ENCODE results near the gene MRPL10.

The MRPL10 gene

GRCh38 chr17:47813512-47814031 is 17.8 kb downstream of the MRPL10 start:
- Mint-ChIP-seq H3K27me3 (no peaks in the 10 kb centered on the region), H3K4me3 (no peak overlapping the region), H3K9me3 (no peaks in the 10 kb centered on the region), H3K27ac (no peak overlapping the region), H3K4me1 (peaks cover 17% of the 10 kb centered on the region)
- ATAC-seq = no peak
- DNase-seq = no peak

GRCh38 chr17:47813077-47813476 is 18.3 kb downstream of the MRPL10 start:
- no peaks in the 10 kb centered on the region for H3K9me3 Mint-ChIP-seq
- no peaks in the 10 kb centered on the region for H3K27me3 Mint-ChIP-seq
- no peak for DNase-seq
- no peak for ATAC-seq
- H3K4me3 Mint-ChIP-seq = no peak overlapping the region
- no peak overlapping the region for H3K27ac Mint-ChIP-seq
- H3K4me1 Mint-ChIP-seq = peaks cover 17% of the 10 kb centered on the region

GRCh38 chr17:47812146-47812920 is 19.0 kb downstream of the MRPL10 start:
- DNase-seq (no peak), ATAC-seq (no peak)
- H3K4me3 Mint-ChIP-seq = no peak overlapping the region
- H3K27ac Mint-ChIP-seq = peak overlapping the region in 1 of 2 donors; percentile 8
- no peaks in the 10 kb centered on the region for H3K27me3 Mint-ChIP-seq
- no peaks in the 10 kb centered on the region for H3K9me3 Mint-ChIP-seq
- H3K4me1 Mint-ChIP-seq = peaks cover 17% of the 10 kb centered on the region

- peak overlapping the region in 1 of 2 donors; percentile 69 for H3K27ac Mint-ChIP-seq
- H3K4me3 Mint-ChIP-seq = no peak overlapping the region
- ATAC-seq (no peak), DNase-seq (no peak)
- H3K4me1 Mint-ChIP-seq = peaks cover 17% of the 10 kb centered on the region
- H3K9me3 Mint-ChIP-seq = no peaks in the 10 kb centered on the region
- H3K27me3 Mint-ChIP-seq = no peaks in the 10 kb centered on the region
Observed at GRCh38 chr17:47811709-47812108, 19.6 kb downstream of the MRPL10 start.

- H3K4me1 Mint-ChIP-seq = peaks cover 17% of the 10 kb centered on the region
- H3K27ac Mint-ChIP-seq = peak overlapping the region in 1 of 2 donors; percentile 69
- H3K27me3 Mint-ChIP-seq = no peaks in the 10 kb centered on the region
- ATAC-seq (no peak), DNase-seq (no peak)
- no peak overlapping the region for H3K4me3 Mint-ChIP-seq
- H3K9me3 Mint-ChIP-seq = no peaks in the 10 kb centered on the region
Observed at GRCh38 chr17:47810901-47811635, 20.3 kb downstream of the MRPL10 start.

GRCh38 chr17:47810200-47810821 is 21.0 kb downstream of the MRPL10 start:
- H3K27ac Mint-ChIP-seq = peak overlapping the region in 1 of 2 donors; percentile 56
- no peaks in the 10 kb centered on the region for H3K9me3 Mint-ChIP-seq

GRCh38 chr17:47808830-47809480 is 22.4 kb downstream of the MRPL10 start:
- ATAC-seq (no peak), DNase-seq (no peak)
- H3K27ac Mint-ChIP-seq = no peak overlapping the region
- H3K9me3 Mint-ChIP-seq = no peaks in the 10 kb centered on the region
- no peak overlapping the region for H3K4me3 Mint-ChIP-seq
- peaks cover 17% of the 10 kb centered on the region for H3K4me1 Mint-ChIP-seq
- peaks cover 8% of the 10 kb centered on the region for H3K27me3 Mint-ChIP-seq

More at GRCh38 chr17:47810200-47810821, 21.0 kb downstream of the MRPL10 start:
- Mint-ChIP-seq H3K27me3 (no peaks in the 10 kb centered on the region), H3K4me3 (no peak overlapping the region), H3K4me1 (peaks cover 17% of the 10 kb centered on the region)
- ATAC-seq (peak; percentile 65), DNase-seq (no peak)

GRCh38 chr17:47808036-47808829 is 23.1 kb downstream of the MRPL10 start:
- peak in 1 of 2 donors; percentile 5 for DNase-seq
- no peaks in the 10 kb centered on the region for H3K9me3 Mint-ChIP-seq
- peaks cover 14% of the 10 kb centered on the region for H3K27me3 Mint-ChIP-seq
- ATAC-seq = no peak
- H3K4me3 Mint-ChIP-seq = no peak overlapping the region
- no peak overlapping the region for H3K27ac Mint-ChIP-seq
- H3K4me1 Mint-ChIP-seq = peaks cover 17% of the 10 kb centered on the region

- Mint-ChIP-seq H3K27ac (peak overlapping the region in 1 of 2 donors; percentile 46), H3K9me3 (no peaks in the 10 kb centered on the region), H3K27me3 (peaks cover 14% of the 10 kb centered on the region), H3K4me3 (no peak overlapping the region), H3K4me1 (peaks cover 17% of the 10 kb centered on the region)
- ATAC-seq (no peak), DNase-seq (no peak)
Observed at GRCh38 chr17:47807421-47807820, 23.9 kb downstream of the MRPL10 start.

GRCh38 chr17:47806913-47807255 is 24.5 kb downstream of the MRPL10 start:
- no peaks in the 10 kb centered on the region for H3K9me3 Mint-ChIP-seq
- no peak overlapping the region for H3K4me3 Mint-ChIP-seq
- H3K27ac Mint-ChIP-seq = no peak overlapping the region
- H3K4me1 Mint-ChIP-seq = peaks cover 17% of the 10 kb centered on the region
- H3K27me3 Mint-ChIP-seq = peaks cover 14% of the 10 kb centered on the region
- DNase-seq (no peak), ATAC-seq (no peak)

GRCh38 chr17:47806026-47806912 is 25.1 kb downstream of the MRPL10 start:
- H3K9me3 Mint-ChIP-seq = no peaks in the 10 kb centered on the region
- ATAC-seq (no peak), DNase-seq (no peak)
- H3K27ac Mint-ChIP-seq = no peak overlapping the region
- H3K27me3 Mint-ChIP-seq = peaks cover 14% of the 10 kb centered on the region
- peaks cover 13% of the 10 kb centered on the region for H3K4me1 Mint-ChIP-seq
- no peak overlapping the region for H3K4me3 Mint-ChIP-seq

- Mint-ChIP-seq H3K27me3 (peaks cover 14% of the 10 kb centered on the region), H3K9me3 (no peaks in the 10 kb centered on the region), H3K27ac (no peak overlapping the region), H3K4me3 (no peak overlapping the region), H3K4me1 (no peaks in the 10 kb centered on the region)
- no peak for ATAC-seq
- no peak for DNase-seq
Observed at GRCh38 chr17:47804461-47804860, 26.9 kb downstream of the MRPL10 start.

- Mint-ChIP-seq H3K4me1 (no peaks in the 10 kb centered on the region), H3K27me3 (peaks cover 14% of the 10 kb centered on the region), H3K9me3 (no peaks in the 10 kb centered on the region), H3K27ac (no peak overlapping the region), H3K4me3 (no peak overlapping the region)
- ATAC-seq = no peak
- DNase-seq = no peak
Observed at GRCh38 chr17:47803751-47804150, 27.6 kb downstream of the MRPL10 start.

GRCh38 chr17:47803201-47803600 is 28.1 kb downstream of the MRPL10 start:
- DNase-seq (no peak), ATAC-seq (no peak)
- H3K27me3 Mint-ChIP-seq = peaks cover 14% of the 10 kb centered on the region
- no peak overlapping the region for H3K4me3 Mint-ChIP-seq
- no peaks in the 10 kb centered on the region for H3K9me3 Mint-ChIP-seq
- H3K4me1 Mint-ChIP-seq = no peaks in the 10 kb centered on the region
- no peak overlapping the region for H3K27ac Mint-ChIP-seq

All from stimulated activated naive CD8-positive, alpha-beta T cell treated with anti-CD3 and anti-CD28 coated beads, Interleukin-15, amount 100 ng/mL, for 72 hours (primary cell).